HG03175 (cell line): ENCODE results near the gene TNK2.
"Not testable (repeated sequence)": the region's sequence is repeated elsewhere in the genome, so short reads cannot be mapped to it uniquely, and the experiment has no call there.

Experiments used
- ATAC-seq: cut with Tn5 transposase; IDR thresholded peaks from one replicate; pipeline ENCODE4 v1.9.1; 2021; ENCODE audit warnings: mild to moderate bottlenecking, moderate library complexity; ENCODE audit not compliant: unreplicated experiment

The TNK2 gene

GRCh38 chr3:195907934-195908693, at the start of gene TNK2:
Gene TNK2 (minus strand): TSS chr3:195908551. CDS start chr3:195888588, 19,963 bp downstream.
- ATAC-seq = peak; percentile 30

DNA sequence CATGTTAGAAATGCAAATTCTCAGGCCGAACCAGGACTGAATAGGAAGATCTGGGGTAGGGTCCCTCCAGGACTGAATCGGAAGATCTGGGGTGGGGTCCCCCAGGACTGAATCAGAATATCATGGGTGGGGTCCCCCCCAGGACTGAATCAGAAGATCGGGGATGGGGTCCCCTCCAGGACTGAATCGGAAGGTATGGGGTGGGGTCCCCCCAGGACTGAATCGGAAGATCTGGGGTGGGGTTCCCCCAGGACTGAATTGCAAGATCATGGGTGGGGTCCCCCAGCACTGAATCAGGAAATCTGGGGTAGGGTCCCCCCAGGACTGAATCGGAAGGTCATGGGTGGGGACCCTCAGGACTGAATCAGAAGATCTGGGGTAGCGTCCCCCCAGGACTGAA, 48.2 kb upstream of the TNK2 start:
- no peak for ATAC-seq

DNA sequence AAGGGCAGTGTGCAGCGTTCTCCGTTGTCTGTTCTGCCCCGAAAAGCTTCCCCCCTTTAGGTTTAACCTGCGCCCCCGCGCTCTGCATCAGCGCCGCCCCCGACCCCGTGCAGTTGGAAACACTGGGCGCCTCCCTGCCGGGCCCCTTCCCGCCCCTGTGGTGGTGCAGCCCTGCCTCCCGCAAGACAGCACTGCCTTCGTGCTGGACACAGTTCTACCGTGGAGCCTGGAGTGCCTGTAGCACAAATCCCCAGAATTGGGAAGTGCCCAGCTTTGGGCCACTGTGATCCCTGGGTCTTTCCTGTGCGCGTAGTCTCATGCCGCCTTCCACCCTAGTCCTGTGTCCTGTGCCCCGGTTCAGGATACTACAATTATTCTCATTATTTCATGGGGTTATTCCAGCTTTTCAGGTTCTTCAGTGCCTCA, 47.1 kb upstream of the TNK2 start:
- ATAC-seq = not testable (repeated sequence)

DNA sequence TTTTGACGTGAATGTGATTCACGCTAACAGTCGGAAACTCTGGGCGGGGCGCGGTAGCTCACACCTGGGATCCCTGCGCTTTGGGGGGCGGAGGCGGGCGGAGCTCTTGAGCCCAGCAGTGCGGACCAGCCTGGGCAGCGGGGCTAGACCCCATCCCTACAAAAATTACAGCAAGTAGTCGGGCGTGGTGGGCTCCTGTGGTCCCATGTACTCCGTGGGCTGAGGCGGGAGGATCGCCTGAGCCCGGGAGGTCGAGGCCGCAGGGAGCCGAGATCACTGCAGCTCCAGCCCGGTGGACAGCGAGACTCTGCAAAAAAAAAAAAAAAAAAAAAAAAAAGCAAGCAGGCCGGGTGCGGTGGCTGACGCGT, 46.4 kb upstream of the TNK2 start:
- ATAC-seq = peak; percentile 52

DNA sequence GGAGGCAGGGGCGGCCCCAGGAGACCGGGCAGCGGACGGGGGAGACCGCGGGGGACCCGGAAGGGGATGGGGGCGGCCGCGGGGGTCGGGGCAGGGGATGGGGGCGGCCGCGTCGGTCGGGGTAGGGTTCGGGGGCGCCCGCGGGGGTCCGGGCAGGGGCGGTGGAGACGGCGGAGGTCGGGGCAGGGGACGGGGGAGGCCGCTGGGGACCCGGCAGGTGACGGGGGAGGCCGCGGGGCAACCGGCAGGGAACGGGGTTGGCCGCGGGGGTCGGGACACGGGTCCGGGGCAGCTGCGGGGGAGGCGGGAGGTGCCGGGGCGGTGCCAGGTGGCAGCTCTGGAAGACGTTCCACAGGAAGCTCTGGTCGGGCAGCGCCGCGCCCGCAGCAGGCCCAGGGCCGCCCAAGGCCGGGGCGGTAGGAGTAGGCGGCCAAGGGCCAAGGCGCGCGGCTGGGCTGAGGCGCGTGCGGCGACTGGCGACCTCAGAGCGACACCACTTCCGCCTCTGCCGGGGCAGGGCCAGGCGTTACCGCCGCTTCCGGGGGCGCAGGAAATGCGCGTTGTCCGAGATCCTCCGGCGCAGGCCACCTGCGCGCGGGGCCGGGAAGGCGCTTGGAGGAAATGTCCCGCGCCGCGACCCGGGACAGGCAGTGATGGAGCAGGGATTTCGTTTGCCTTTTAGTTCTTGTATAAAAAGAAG, 45.9 kb upstream of the TNK2 start:
- ATAC-seq = peak; percentile 99

GRCh38 chr3:195952590-195952989, 44.2 kb upstream of the TNK2 start:
- ATAC-seq = not testable (repeated sequence)

DNA sequence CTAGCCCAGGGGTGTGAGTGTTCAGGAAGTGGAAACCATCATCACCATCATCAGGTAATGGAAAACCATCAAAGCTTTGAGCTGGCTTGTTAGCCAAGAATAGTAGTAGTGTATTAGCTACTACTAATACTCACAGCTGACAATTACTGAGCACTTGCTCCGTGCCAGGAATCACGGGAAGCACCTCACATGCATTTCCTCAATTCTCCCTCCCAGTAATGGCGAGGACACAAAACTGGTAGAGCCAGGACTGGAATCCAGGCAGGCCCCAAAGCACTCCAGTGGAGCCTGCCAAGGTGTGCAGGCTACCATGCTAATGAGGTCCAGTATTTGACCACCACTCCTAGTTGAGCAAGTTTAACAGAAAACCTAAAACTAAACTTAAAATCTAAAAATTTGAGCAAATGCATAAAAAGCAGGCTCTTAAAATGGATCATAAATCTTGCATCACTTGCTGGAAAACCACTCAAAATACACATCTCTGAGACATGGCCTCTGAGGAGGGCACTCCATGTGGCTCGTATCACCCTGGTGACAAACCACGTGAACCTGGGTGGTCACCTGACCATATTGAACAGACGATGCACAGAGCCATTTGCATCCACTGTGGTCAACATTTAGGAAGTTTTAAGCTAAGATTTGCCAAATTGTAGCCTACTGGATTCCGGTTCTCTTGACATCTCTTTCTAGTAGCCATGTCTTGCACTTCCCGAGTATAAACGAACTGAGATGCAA, 43.3 kb upstream of the TNK2 start:
- ATAC-seq = not testable (repeated sequence)

DNA sequence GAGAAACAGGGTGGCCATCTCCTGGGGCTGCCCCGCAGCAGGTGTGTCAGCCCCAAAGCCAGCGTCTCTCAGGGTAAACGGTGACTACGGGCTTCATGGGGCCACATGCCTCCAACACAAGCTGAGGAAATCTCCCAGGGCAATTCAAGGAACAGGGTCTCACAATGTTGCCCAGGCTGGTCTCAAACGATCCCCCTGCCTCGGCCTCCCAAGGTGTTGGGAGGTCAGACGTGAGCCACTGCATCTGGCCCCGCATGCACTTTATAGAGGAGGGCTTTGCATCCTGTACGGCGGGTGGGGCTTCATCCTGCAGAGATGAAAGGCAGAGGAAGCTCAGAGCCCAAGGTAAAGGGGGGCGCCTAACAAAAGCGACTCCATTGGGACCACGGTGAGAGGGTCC, 42.4 kb upstream of the TNK2 start:
- not testable (repeated sequence) for ATAC-seq

- ATAC-seq = not testable (repeated sequence)
These were observed 41.8 kb upstream of the TNK2 start for GRCh38 chr3:195950164-195950563.

DNA sequence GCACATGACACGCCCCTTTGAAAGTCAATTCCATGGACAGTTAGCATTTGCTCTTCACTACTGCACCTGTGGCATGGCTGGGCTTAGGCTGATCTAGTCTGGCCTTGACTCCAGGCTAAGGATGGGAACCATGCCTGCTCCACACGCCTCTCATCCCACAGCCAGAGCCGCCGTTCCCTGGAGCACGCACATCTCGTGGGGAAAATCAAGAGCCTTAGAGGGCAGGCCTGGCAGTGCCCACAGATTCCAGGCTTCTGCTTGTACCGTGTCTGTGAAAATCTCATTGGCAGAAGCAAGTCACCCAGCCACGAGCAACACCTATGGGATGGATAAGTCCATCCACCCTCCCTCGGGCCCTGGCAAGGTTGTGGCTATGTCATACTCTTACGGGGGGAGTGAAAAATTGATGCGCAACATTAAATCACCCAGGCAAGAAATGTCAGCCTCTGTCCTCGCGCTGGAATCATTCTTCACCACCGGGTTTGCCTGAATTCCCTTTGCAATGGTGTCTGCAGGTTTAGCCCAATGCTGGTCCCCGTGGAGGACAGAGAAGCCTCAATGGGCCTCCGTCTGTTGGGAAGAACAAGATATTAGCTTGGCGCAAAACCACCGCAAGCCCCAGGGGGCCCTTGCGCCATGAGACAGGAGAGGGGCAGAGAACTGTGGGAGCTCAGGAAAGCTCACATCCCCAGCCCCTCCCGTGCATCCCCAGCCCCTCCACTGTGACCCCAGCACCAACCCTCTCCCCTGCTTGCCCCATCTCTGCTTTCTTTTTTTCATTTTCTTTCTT, 38.8 kb upstream of the TNK2 start:
- not testable (repeated sequence) for ATAC-seq

GRCh38 chr3:195941265-195941815, 33.0 kb upstream of the TNK2 start:
- not testable (repeated sequence) for ATAC-seq

GRCh38 chr3:195940806-195941205, 32.5 kb upstream of the TNK2 start:
- not testable (repeated sequence) for ATAC-seq

DNA sequence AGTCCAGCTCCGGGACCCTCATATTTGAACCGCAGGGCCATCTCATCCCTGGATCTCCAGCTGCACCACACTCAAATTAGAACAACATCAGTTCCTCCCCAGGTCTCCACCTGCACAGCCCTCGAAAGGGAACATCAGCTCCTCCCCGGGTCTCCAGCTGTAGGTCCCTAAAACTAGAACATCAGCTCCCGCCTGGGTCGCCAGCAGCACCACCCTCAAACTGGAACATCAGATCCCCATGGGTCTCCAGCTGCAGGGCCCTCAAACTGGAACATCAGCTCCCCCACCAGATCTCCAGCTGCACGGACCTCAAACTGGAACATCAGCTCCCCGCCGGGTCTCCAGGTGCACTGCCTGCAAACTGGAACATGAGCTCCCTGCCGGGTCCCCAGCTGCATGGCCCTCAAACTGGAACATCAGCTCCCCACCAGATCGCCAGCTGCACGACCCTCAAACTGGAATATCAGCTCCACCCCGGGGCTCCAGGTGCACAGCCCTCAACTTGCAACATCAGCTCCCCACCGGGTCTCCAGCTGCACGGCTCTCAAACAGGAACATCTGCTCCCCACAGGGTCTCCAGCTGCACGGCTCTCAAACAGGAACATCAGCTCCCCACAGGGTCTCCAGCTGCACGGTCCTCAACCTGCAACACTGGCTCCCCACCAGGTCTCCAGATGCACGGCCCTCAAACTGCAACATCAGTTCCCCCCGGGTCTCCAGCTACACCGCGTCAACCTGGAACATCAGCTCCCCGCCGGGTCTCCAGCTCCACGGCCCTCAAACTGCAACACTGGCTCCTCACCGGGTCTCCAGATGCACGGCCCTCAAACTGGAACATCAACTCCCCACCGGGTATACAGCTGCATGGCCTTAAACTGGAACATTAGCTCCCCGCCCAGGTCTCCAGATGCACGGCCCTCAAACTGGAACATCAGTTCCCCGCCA, 31.4 kb upstream of the TNK2 start:
- ATAC-seq = not testable (repeated sequence)

- ATAC-seq = not testable (repeated sequence)
These were observed 24.7 kb upstream of the TNK2 start for GRCh38 chr3:195933044-195933430.

DNA sequence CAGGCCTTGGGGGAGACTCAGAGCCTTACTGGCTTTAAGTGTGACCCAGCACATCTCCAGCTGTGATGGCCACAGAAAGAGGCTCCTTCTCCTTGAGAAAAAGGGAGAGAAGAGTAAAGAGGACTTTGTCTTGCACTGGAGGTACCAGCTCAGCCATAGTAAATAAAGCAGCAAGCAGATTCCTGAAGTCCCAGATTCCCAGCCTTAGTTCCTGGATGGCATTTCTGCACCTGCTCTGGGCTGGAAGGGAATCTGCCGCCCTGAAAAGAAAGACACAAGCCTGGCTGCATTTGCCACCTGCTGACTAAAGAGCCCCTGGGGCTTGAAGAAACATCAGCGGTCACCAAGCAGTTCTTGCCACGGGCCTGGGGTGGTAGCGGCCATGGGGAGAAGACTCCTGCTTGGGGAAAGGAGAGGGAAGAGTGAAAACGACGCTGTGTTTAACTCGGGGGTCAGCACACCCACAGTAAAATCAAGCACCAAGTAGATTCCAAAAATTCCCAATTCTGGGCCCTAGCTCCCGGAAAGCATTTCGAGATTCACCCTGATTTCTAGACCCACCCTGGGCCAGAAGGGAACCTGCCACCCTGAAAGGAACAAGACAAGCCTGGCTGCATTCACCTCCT, 24.2 kb upstream of the TNK2 start:
- ATAC-seq = no peak

DNA sequence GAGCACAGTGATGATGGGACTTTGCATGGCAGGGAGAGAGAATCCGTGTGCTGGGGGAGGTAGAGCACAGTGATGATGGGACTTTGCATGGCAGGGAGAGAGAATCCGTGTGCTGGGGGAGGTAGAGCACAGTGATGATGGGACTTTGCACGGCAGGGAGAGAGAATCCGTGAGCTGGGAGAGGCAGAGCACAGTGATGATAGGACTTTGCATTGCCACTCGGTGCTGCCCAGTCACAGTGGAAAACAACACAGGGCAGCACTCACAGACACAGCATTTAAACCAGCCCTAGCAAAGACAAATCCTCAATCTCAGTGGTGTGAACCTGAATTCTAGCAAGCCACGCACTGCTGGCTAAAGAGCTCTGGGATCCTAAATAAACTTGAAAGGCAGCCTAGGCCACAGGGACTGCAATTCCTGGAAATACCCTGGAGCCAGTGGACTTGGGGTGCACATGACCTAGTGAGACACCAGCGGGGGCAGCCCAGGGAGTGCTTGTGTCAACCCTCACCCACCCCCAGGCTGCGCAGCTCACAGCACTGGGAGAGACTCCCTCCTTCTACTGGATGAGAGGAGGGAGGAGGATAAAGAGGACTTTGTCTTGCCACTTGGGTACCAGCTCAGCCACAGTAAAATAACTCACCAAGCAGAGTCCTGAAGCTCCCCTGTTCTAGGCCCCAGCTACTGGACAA, 23.4 kb upstream of the TNK2 start:
- no peak for ATAC-seq

DNA sequence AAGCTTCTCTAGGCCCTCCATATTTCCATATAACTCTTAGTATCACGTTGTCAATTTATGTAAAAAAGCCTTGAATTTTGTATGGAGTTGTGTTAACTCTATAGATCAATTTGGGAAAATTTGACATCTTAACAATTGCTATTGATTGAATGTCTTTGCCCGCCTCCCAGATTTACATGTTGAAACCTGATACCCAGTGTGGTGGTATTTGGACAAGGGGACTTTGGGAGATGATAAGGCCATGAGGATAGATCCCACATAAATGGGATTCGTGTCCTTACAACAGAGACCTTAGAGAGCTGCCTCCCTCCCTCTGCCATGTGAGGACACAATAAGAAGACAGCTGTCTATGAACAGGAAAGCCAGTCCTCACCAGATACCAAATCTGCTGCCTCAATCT, 21.1 kb upstream of the TNK2 start:
- ATAC-seq = no peak

GRCh38 chr3:195921334-195921791, 13.0 kb upstream of the TNK2 start:
- ATAC-seq = no peak
